Neuronal stem cell (in vitro differentiated cells): Measurements from ENCODE around the gene POLDIP3.
"Not testable (repeated sequence)": the region's sequence is repeated elsewhere in the genome, so short reads cannot be mapped to it uniquely, and the experiment has no call there.

Experiments
- DNase-seq: peaks from one replicate; pipeline ENCODE4 v3.0.0-alpha.2; 2013; ENCODE audit warnings: low spot score
- H2AFZ ChIP-seq: one replicate; pipeline ENCODE4 v1.6.1; 2013; ENCODE audit warnings: mild to moderate bottlenecking, low read length, inconsistent platforms
- H2AK5ac ChIP-seq: 2 replicates; pipeline ENCODE4 v1.6.1; 2013; ENCODE audit warnings: low read depth, mild to moderate bottlenecking, inconsistent platforms, low read length, moderate library complexity, mixed read lengths
- H2BK120ac ChIP-seq: 2 replicates; pipeline ENCODE4 v1.6.1; 2013; ENCODE audit warnings: low read depth, mild to moderate bottlenecking, inconsistent platforms, low read length, moderate library complexity, mixed read lengths
- H2BK12ac ChIP-seq: one replicate; pipeline ENCODE4 v1.6.1; 2013; ENCODE audit warnings: low read length, inconsistent platforms
- H2BK15ac ChIP-seq: 2 replicates; pipeline ENCODE4 v1.6.1; 2013; ENCODE audit warnings: mild to moderate bottlenecking, low read length, inconsistent platforms, mixed read lengths
- H2BK5ac ChIP-seq: one replicate; pipeline ENCODE4 v1.6.1; 2013; ENCODE audit warnings: inconsistent platforms, mild to moderate bottlenecking, low read length, moderate library complexity
- H3K14ac ChIP-seq: one replicate; pipeline ENCODE4 v1.6.1; 2013; ENCODE audit warnings: low read length, inconsistent platforms
- H3K18ac ChIP-seq: 2 replicates; pipeline ENCODE4 v1.6.1; 2013; ENCODE audit warnings: low read length, inconsistent platforms
- H3K23ac ChIP-seq: 2 replicates; pipeline ENCODE4 v1.6.1; 2013; ENCODE audit warnings: low read depth, mild to moderate bottlenecking, mixed read lengths, low read length, inconsistent platforms; ENCODE audit not compliant: poor library complexity
- H3K27ac ChIP-seq: replicated peaks from 3 replicates; pipeline ENCODE4 v1.5.1; 2013; ENCODE audit warnings: low read length, inconsistent platforms
- H3K27me3 ChIP-seq, 3 experiments: 2 replicates each; pipeline ENCODE4 v1.6.1; 2013; ENCODE audit warnings: low read length in 3 of 3, mild to moderate bottlenecking in 2 of 3, inconsistent platforms in 1 of 3, low read depth in 1 of 3, mixed read lengths in 1 of 3, moderate library complexity in 1 of 3; ENCODE audit not compliant: control insufficient read depth in 3 of 3, insufficient read depth in 3 of 3
- H3K36me3 ChIP-seq, 2 donors: replicated peaks in 1 of 2; 2 replicates each; pipeline ENCODE4 v1.6.1; 2013; ENCODE audit warnings: low read length in 2 of 2; ENCODE audit not compliant: control insufficient read depth in 2 of 2, insufficient read depth in 2 of 2
- H3K4ac ChIP-seq: 2 replicates; pipeline ENCODE4 v1.6.1; 2013; ENCODE audit warnings: inconsistent platforms, mild to moderate bottlenecking, low read length, moderate library complexity
- H3K4me1 ChIP-seq, 2 donors: 1 replicate in 1 of 2; 2 replicates in 1 of 2; pipeline ENCODE4 v1.6.1; 2013; ENCODE audit warnings: low read length in 2 of 2, low read depth in 1 of 2; ENCODE audit not compliant: control insufficient read depth in 2 of 2, insufficient read depth in 1 of 2
- H3K4me2 ChIP-seq: one replicate; pipeline ENCODE4 v1.6.1; 2013; ENCODE audit warnings: mild to moderate bottlenecking, low read length, inconsistent platforms; ENCODE audit not compliant: insufficient read depth, poor library complexity, severe bottlenecking
- H3K4me3 ChIP-seq, 2 donors: 2 replicates each; pipeline ENCODE4 v1.5.1; 2013; ENCODE audit warnings: low read length in 2 of 2, mild to moderate bottlenecking in 2 of 2, inconsistent platforms in 1 of 2, moderate library complexity in 1 of 2
- H3K79me1 ChIP-seq: one replicate; pipeline ENCODE4 v1.6.1; 2013; ENCODE audit warnings: low read depth, mild to moderate bottlenecking, inconsistent platforms, low read length, moderate library complexity
- H3K9ac ChIP-seq: one replicate; pipeline ENCODE4 v1.6.1; 2013; ENCODE audit warnings: mild to moderate bottlenecking, low read depth, low read length, inconsistent platforms; ENCODE audit not compliant: poor library complexity
- H3K9me3 ChIP-seq, 2 donors: replicated peaks in 1 of 2; 2 replicates each; pipeline versions ENCODE3 to v1.6.1; 2013; ENCODE audit warnings: low read length in 2 of 2, mild to moderate bottlenecking in 2 of 2, inconsistent platforms in 1 of 2, low read depth in 1 of 2, mixed read lengths in 1 of 2, moderate library complexity in 1 of 2; ENCODE audit not compliant: control insufficient read depth in 2 of 2, insufficient read depth in 1 of 2
- H4K8ac ChIP-seq: one replicate; pipeline ENCODE4 v1.6.1; 2013; ENCODE audit warnings: low read depth, mild to moderate bottlenecking, inconsistent platforms, low read length, moderate library complexity
- H4K91ac ChIP-seq: one replicate; pipeline ENCODE4 v1.6.1; 2013; ENCODE audit warnings: low read length, low read depth, mild to moderate bottlenecking, inconsistent platforms; ENCODE audit not compliant: poor library complexity
- WGBS, 2 donors: extraction: QIAGEN DNeasy Blood & Tissue Kit; methylation state at CpG; one replicate each; pipeline ENCODE4 v1.1.7; 2013; ENCODE audit warnings: missing lambda C conversion rate in 2 of 2, mixed read lengths in 1 of 2; ENCODE audit not compliant: insufficient read length in 2 of 2, insufficient replicate concordance in 1 of 2; ENCODE audit errors: extremely low coverage in 2 of 2; 5-methylcytosine and 5-hydroxymethylcytosine counted together

POLDIP3 gene

GRCh38 chr22:42563943-42564342, 50.7 kb downstream of the POLDIP3 start:
- not testable (repeated sequence) for H2AFZ ChIP-seq, H2BK12ac ChIP-seq, H3K27me3 ChIP-seq, H2AK5ac ChIP-seq, DNase-seq, H3K14ac ChIP-seq, H3K4me3 ChIP-seq, H2BK120ac ChIP-seq, H4K91ac ChIP-seq, H2BK5ac ChIP-seq, H3K36me3 ChIP-seq, H3K27ac ChIP-seq, H3K4me1 ChIP-seq, H3K18ac ChIP-seq, H3K79me1 ChIP-seq, H3K4me2 ChIP-seq, H3K23ac ChIP-seq, H3K9ac ChIP-seq, H4K8ac ChIP-seq, H3K4ac ChIP-seq, H2BK15ac ChIP-seq, H3K9me3 ChIP-seq
- no CpG with 5 or more reads among the region's 3 CpGs for WGBS, 2 donors

- no CpG with 5 or more reads among the region's 2 CpGs for WGBS, 2 donors
- Histone ChIP-seq H3K79me1 (peaks cover 2% of the 10 kb centered on the region), H3K4me2 (no peak overlapping the region), H3K23ac (no peak overlapping the region), H4K8ac (no peak overlapping the region), H3K27me3 (no peaks in the 10 kb centered on the region), H3K4me3 (no peak overlapping the region), H3K14ac (no peak overlapping the region), H4K91ac (no peak overlapping the region), H2AFZ (no peak overlapping the region), H3K9me3 (no peaks in the 10 kb centered on the region), H3K36me3 (peaks cover 0 to 6% of the 10 kb centered on the region in 2 donors), H2BK12ac (no peak overlapping the region), H2AK5ac (no peak overlapping the region), H3K4me1 (peaks cover 0 to 7% of the 10 kb centered on the region in 2 donors), H2BK15ac (no peak overlapping the region), H3K27ac (no peak overlapping the region), H3K9ac (no peak overlapping the region), H3K4ac (no peak overlapping the region), H2BK120ac (no peak overlapping the region), H2BK5ac (no peak overlapping the region), H3K18ac (no peak overlapping the region)
- no peak for DNase-seq
Observed at GRCh38 chr22:42562684-42563083, 52.0 kb downstream of the POLDIP3 start.

DNA sequence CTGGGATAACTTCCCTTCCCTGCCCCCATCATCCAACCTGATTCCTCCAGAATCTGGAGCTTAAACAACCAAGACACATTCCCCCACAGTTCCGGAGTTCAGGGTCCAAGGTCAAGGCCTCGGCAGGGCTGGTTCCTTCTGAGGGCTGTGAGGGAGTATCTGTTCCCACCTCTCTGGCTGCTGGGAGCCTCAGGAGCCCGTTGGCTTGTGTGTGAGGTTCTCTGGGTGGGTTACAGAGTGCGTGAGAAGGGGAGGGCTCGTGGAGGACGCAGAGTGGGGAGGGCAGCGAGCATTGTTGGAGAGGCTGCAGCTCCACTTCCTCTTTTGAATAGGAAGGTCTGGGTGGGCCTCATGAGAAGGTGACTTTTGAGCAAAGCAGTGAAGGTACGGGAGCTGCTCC, 52.4 kb downstream of the POLDIP3 start:
- H3K18ac ChIP-seq: no peak overlapping the region
- H3K4me2 ChIP-seq: no peak overlapping the region
- H3K9me3 ChIP-seq: no peaks in the 10 kb centered on the region
- peaks cover 0 to 6% of the 10 kb centered on the region in 2 donors for H3K36me3 ChIP-seq
- no peak overlapping the region for H3K14ac ChIP-seq
- no peak overlapping the region for H4K8ac ChIP-seq
- no peak overlapping the region for H2AK5ac ChIP-seq
- no peak overlapping the region for H2BK5ac ChIP-seq
- no peak overlapping the region for H2AFZ ChIP-seq
- no peak for DNase-seq
- H2BK15ac ChIP-seq: no peak overlapping the region
- H3K79me1 ChIP-seq: peaks cover 2% of the 10 kb centered on the region
- no peak overlapping the region for H3K4me3 ChIP-seq
- H3K4me1 ChIP-seq: peaks cover 0 to 7% of the 10 kb centered on the region in 2 donors
- no peak overlapping the region for H2BK120ac ChIP-seq
- H3K27ac ChIP-seq: no peak overlapping the region
- H3K23ac ChIP-seq: no peak overlapping the region
- no peak overlapping the region for H4K91ac ChIP-seq
- H3K27me3 ChIP-seq: no peaks in the 10 kb centered on the region
- H2BK12ac ChIP-seq: no peak overlapping the region
- H3K9ac ChIP-seq: no peak overlapping the region
- no CpG with 5 or more reads among the region's 8 CpGs for WGBS, 2 donors
- no peak overlapping the region for H3K4ac ChIP-seq

- Histone ChIP-seq H2AK5ac (no peak overlapping the region), H3K4ac (no peak overlapping the region), H3K14ac (no peak overlapping the region), H3K27ac (no peak overlapping the region), H3K4me3 (no peak overlapping the region), H3K9ac (peak overlapping the region; percentile 3), H2BK5ac (no peak overlapping the region), H3K4me2 (no peak overlapping the region), H4K91ac (no peak overlapping the region), H2BK15ac (no peak overlapping the region), H3K4me1 (peaks cover 0 to 7% of the 10 kb centered on the region in 2 donors), H3K27me3 (no peaks in the 10 kb centered on the region), H3K79me1 (peaks cover 2% of the 10 kb centered on the region), H2AFZ (no peak overlapping the region), H2BK12ac (no peak overlapping the region), H3K9me3 (no peaks in the 10 kb centered on the region), H2BK120ac (no peak overlapping the region), H3K36me3 (peaks cover 0 to 6% of the 10 kb centered on the region in 2 donors), H3K18ac (no peak overlapping the region), H4K8ac (no peak overlapping the region), H3K23ac (peak overlapping the region; percentile 65)
- WGBS, 2 donors: no CpG with 5 or more reads among the region's 5 CpGs
- DNase-seq: no peak
Observed at GRCh38 chr22:42561856-42562255, 52.8 kb downstream of the POLDIP3 start.
